H1 (cell line): ENCODE data around the gene AHI1. TPM values are rescaled to one million over a fixed set of nuclear protein-coding genes. Genes with fewer than 3 reads are reported as not detected.

Experiments
- CTCF ChIA-PET: fragments of 300-600 bp; sonication (Branson Sonifier 250); formaldehyde crosslinking; loops from one replicate; lab custom pipeline; 2021; ENCODE audit not compliant: partially characterized antibody; lab: Charles Lee
- POLR2A ChIA-PET: fragments of 300-600 bp; sonication (Branson Sonifier 250); formaldehyde crosslinking; loops from one replicate; lab custom pipeline; 2021; ENCODE audit warnings: inconsistent platforms; ENCODE audit not compliant: partially characterized antibody; lab: Charles Lee
- DNase-seq, 2 experiments: peaks; one replicate each; pipeline versions ENCODE4 v3.0.0 to v3.0.0-alpha.2; 2010 to 2022; ENCODE audit warnings: low spot score in 2 of 2, low read depth in 1 of 2, mixed read lengths in 1 of 2
- FAIRE-seq: peaks from 2 replicates; lab custom pipeline; 2011; peaks lifted over from hg19 to GRCh38; lab: Jason Lieb, UNC
- H2AFZ ChIP-seq: 2 replicates; pipeline ENCODE4 v1.8.1; 2012; ENCODE audit warnings: low read length, inconsistent platforms
- H2AK5ac ChIP-seq: 2 replicates; pipeline ENCODE4 v1.6.1; 2013; ENCODE audit warnings: low read depth, low read length
- H2BK120ac ChIP-seq: replicated peaks from 2 replicates; pipeline ENCODE3; 2013; ENCODE audit warnings: low read depth, low read length, inconsistent platforms
- H2BK12ac ChIP-seq: 2 replicates; pipeline ENCODE4 v1.6.1; 2013; ENCODE audit warnings: low read depth, low read length
- H2BK15ac ChIP-seq: 2 replicates; pipeline ENCODE4 v1.6.1; 2013; ENCODE audit warnings: low read length
- H2BK20ac ChIP-seq: 2 replicates; pipeline ENCODE4 v1.6.1; 2013; ENCODE audit warnings: low read length
- H2BK5ac ChIP-seq: 2 replicates; pipeline ENCODE4 v1.6.1; 2013; ENCODE audit warnings: low read depth, low read length
- H3K14ac ChIP-seq: 2 replicates; pipeline ENCODE4 v1.6.1; 2013; ENCODE audit warnings: inconsistent platforms; ENCODE audit not compliant: insufficient read length
- H3K18ac ChIP-seq: 2 replicates; pipeline ENCODE4 v1.6.1; 2013; ENCODE audit warnings: low read length; ENCODE audit errors: extremely low read depth
- H3K23ac ChIP-seq: 2 replicates; pipeline ENCODE4 v1.6.1; 2013; ENCODE audit warnings: inconsistent platforms; ENCODE audit not compliant: insufficient read length
- H3K23me2 ChIP-seq: 2 replicates; pipeline ENCODE4 v1.6.1; 2013; ENCODE audit warnings: low read depth, low read length
- H3K27ac ChIP-seq: 2 replicates; pipeline ENCODE4 v1.6.1; 2011; ENCODE audit warnings: low read depth, low read length, inconsistent platforms
- H3K27me3 ChIP-seq, 4 experiments: replicated peaks in 1 of 4; 1 replicate in 1 of 4; 2 replicates in 3 of 4; pipeline versions ENCODE4 v1.6.1 to v1.8.1; 2011 to 2013; ENCODE audit warnings: low read length in 3 of 4, mild to moderate bottlenecking in 3 of 4, inconsistent platforms in 2 of 4, mixed read lengths in 2 of 4, moderate library complexity in 1 of 4; ENCODE audit not compliant: control insufficient read depth in 3 of 4, insufficient read depth in 3 of 4; ENCODE audit errors: extremely low read depth in 1 of 4
- H3K36me3 ChIP-seq, 4 experiments: 2 replicates each; pipeline versions ENCODE4 v1.6.1 to v1.8.1; 2011 to 2013; ENCODE audit warnings: mild to moderate bottlenecking in 4 of 4, low read length in 3 of 4, moderate library complexity in 2 of 4, control low read depth in 1 of 4, inconsistent platforms in 1 of 4; ENCODE audit not compliant: insufficient read depth in 4 of 4, control insufficient read depth in 2 of 4
- H3K4ac ChIP-seq: replicated peaks from 2 replicates; pipeline ENCODE3; 2013; ENCODE audit warnings: low read length, low read depth, mixed read lengths, inconsistent platforms; ENCODE audit not compliant: insufficient read length
- H3K4me1 ChIP-seq, 4 experiments: replicated peaks in 1 of 4; 1 replicate in 1 of 4; 2 replicates in 3 of 4; pipeline versions ENCODE4 v1.6.1 to v1.8.1; 2011 to 2013; ENCODE audit warnings: low read length in 3 of 4, inconsistent platforms in 2 of 4, mixed read lengths in 1 of 4; ENCODE audit not compliant: insufficient read depth in 4 of 4, control insufficient read depth in 3 of 4
- H3K4me2 ChIP-seq, 2 experiments: 2 replicates each; pipeline versions ENCODE4 v1.6.1 to v1.8.1; 2011 to 2013; ENCODE audit warnings: low read depth in 2 of 2, low read length in 2 of 2, control low read depth in 1 of 2, inconsistent platforms in 1 of 2, mild to moderate bottlenecking in 1 of 2; ENCODE audit not compliant: insufficient read depth in 1 of 2
- H3K4me3 ChIP-seq, 4 experiments: fragments of 200-600, 300-600 bp in 1 of 4; sonication (generic), shearing (Covaris generic), sonication (Bioruptor Twin) in 1 of 4; 2 replicates each; pipeline versions ENCODE4 v1.5.1 to v1.8.1; 2011 to 2016; ENCODE audit warnings: low read length in 4 of 4, low read depth in 3 of 4, control low read depth in 2 of 4, inconsistent platforms in 2 of 4, mild to moderate bottlenecking in 2 of 4, mixed read lengths in 1 of 4, moderate library complexity in 1 of 4; ENCODE audit not compliant: insufficient read depth in 2 of 4; ENCODE audit errors: extremely low read depth in 1 of 4
- H3K56ac ChIP-seq: replicated peaks from 2 replicates; pipeline ENCODE3; 2013; ENCODE audit warnings: low read depth, mild to moderate bottlenecking, mixed read lengths, low read length, inconsistent platforms; ENCODE audit not compliant: insufficient read length
- H3K79me1 ChIP-seq: 2 replicates; pipeline ENCODE4 v1.6.1; 2013; ENCODE audit warnings: low read depth, low read length, control low read depth
- H3K79me2 ChIP-seq, 2 experiments: 2 replicates each; pipeline versions ENCODE4 v1.6.1 to v1.8.1; 2012 to 2013; ENCODE audit warnings: low read length in 2 of 2, mild to moderate bottlenecking in 2 of 2, inconsistent platforms in 1 of 2; ENCODE audit not compliant: insufficient read depth in 2 of 2, control insufficient read depth in 1 of 2
- H3K9ac ChIP-seq, 4 experiments: replicated peaks in 1 of 4; 1 replicate in 1 of 4; 2 replicates in 3 of 4; pipeline versions ENCODE4 v1.6.1 to v1.8.1; 2011 to 2013; ENCODE audit warnings: low read depth in 3 of 4, low read length in 3 of 4, control low read depth in 2 of 4, mild to moderate bottlenecking in 2 of 4, moderate library complexity in 2 of 4, inconsistent platforms in 1 of 4; ENCODE audit errors: extremely low read depth in 1 of 4
- H3K9me3 ChIP-seq, 2 experiments: 2 replicates each; pipeline versions ENCODE4 v1.6.1 to v1.8.1; 2012 to 2013; ENCODE audit warnings: mild to moderate bottlenecking in 2 of 2, moderate library complexity in 2 of 2, control low read depth in 1 of 2, inconsistent platforms in 1 of 2, low read depth in 1 of 2, low read length in 1 of 2, mixed read lengths in 1 of 2; ENCODE audit not compliant: insufficient read depth in 2 of 2
- H4K20me1 ChIP-seq, 2 experiments: replicated peaks in 1 of 2; 2 replicates each; pipeline versions ENCODE3 to v1.8.1; 2011 to 2013; ENCODE audit warnings: inconsistent platforms in 2 of 2, low read length in 2 of 2, mild to moderate bottlenecking in 1 of 2; ENCODE audit not compliant: insufficient read depth in 2 of 2, control insufficient read depth in 1 of 2
- H4K5ac ChIP-seq: 2 replicates; pipeline ENCODE4 v1.6.1; 2013; ENCODE audit warnings: low read length, low read depth, mixed read lengths, inconsistent platforms; ENCODE audit not compliant: insufficient read length
- H4K8ac ChIP-seq: 2 replicates; pipeline ENCODE4 v1.8.0; 2013; ENCODE audit warnings: mild to moderate bottlenecking, moderate library complexity, low read length, inconsistent platforms; ENCODE audit not compliant: insufficient read depth; ENCODE audit errors: extremely low read depth
- H4K91ac ChIP-seq: replicated peaks from 2 replicates; pipeline ENCODE3; 2013; ENCODE audit warnings: low read length, mixed read lengths, inconsistent platforms; ENCODE audit not compliant: insufficient read length
- WGBS, 2 experiments: shearing (Covaris generic) in 1 of 2; methylation state at CpG; one replicate each; pipeline versions ENCODE4 v1.1.6 to v1.1.7; 2013 to 2015; ENCODE audit warnings: low lambda C conversion rate in 2 of 2, mixed read lengths in 2 of 2, inconsistent platforms in 1 of 2, low coverage in 1 of 2, missing lambda C conversion rate in 1 of 2; ENCODE audit not compliant: insufficient replicate concordance in 2 of 2, insufficient coverage in 1 of 2, insufficient read length in 1 of 2; ENCODE audit errors: extremely low coverage in 1 of 2, missing lambda C conversion rate in 1 of 2; 5-methylcytosine and 5-hydroxymethylcytosine counted together
- polyA plus RNA-seq, 7 experiments: library from polyadenylated mRNA; depleted of rRNA in 3 of 7; stranded (reverse) in 5 of 7; unstranded in 2 of 7; fragments of >200 nt in 5 of 7; fragments of 200-250 nt in 2 of 7; gene quantifications; 1 replicate in 5 of 7; 2 replicates in 1 of 7; 4 replicates in 1 of 7; pipeline versions ENCODE4 v1.2.1 to v1.2.3, GENCODE V29; 2011 to 2013; ENCODE audit warnings: missing spikeins in 2 of 7, mixed read lengths in 2 of 7
- total RNA-seq: library from RNA; stranded (reverse); fragmentation: NEBNext Ultra II Directional; extraction: Animal tissue kit (Norgen Biotek cat#: 25700); gene quantifications from 2 replicates; pipeline ENCODE4 v1.2.1, GENCODE V29; 2021

AHI1 gene
- total and polyA plus RNA-seq, 2 of the 8 experiments (the other 6 are each of a cell fraction or from before 2014, with no cell fraction given), result 4.2 to 19.6 TPM

- Histone ChIP-seq H2BK120ac (no peak overlapping the region), H3K27me3 (no peaks in the 10 kb centered on the region), H3K79me1 (no peaks in the 10 kb centered on the region), H2AK5ac (no peak overlapping the region), H3K14ac (no peak overlapping the region), H3K23me2 (no peaks in the 10 kb centered on the region), H3K4ac (no peak overlapping the region), H3K23ac (no peak overlapping the region), H3K56ac (no peak overlapping the region), H3K27ac (no peak overlapping the region), H2BK5ac (no peak overlapping the region), H3K36me3 (peaks cover 0 to 16% (median 3%) of the 10 kb centered on the region in 4 experiments; a peak in 3 of 8 replicates), H3K9ac (no peak overlapping the region), H3K4me3 (no peak overlapping the region), H2BK12ac (no peak overlapping the region), H2BK15ac (no peak overlapping the region), H2AFZ (no peak overlapping the region), H4K5ac (no peak overlapping the region), H4K20me1 (no peaks in the 10 kb centered on the region), H2BK20ac (no peak overlapping the region), H3K79me2 (no peaks in the 10 kb centered on the region), H3K18ac (no peak overlapping the region), H3K9me3 (no peaks in the 10 kb centered on the region; a peak in 1 of 4 replicates), H3K4me1 (0 out of 7 replicates have a peak, but pooled peaks cover 0 to 2% (median under 1%) of the 10 kb centered on the region in 4 experiments), H3K4me2 (no peak overlapping the region), H4K8ac (no peak overlapping the region), H4K91ac (no peak overlapping the region)
- CTCF ChIA-PET, result interaction anchor here (0.9 kb wide), 1 partner anchor 16 kb away, joined by 4 read pairs; no protein-coding TSS in a partner anchor
- no peak for DNase-seq
- POLR2A ChIA-PET, result no interaction called here
- 77% methylated on average over 3 of the region's 3 CpGs; no CpG with 5 or more reads in 1 of the 2 experiments for WGBS, 2 experiments
- FAIRE-seq, result no peak
These were observed 7.2 kb downstream of the AHI1 start for GRCh38 chr6:135490381-135490780.
